Astrocyte (in vitro differentiated cells and primary cell): ENCODE data around the gene SAP30L. TPM values are rescaled to one million over a fixed set of nuclear protein-coding genes. Genes with fewer than 3 reads are reported as not detected.

Experiments
- DNase-seq: peaks from one replicate; pipeline ENCODE4 v3.0.0-alpha.2; 2010; ENCODE audit warnings: low read depth
- FAIRE-seq: peaks from 2 replicates; lab custom pipeline; 2011; peaks lifted over from hg19 to GRCh38; lab: Jason Lieb, UNC
- H2AFZ ChIP-seq: 2 replicates; pipeline ENCODE4 v1.6.0; 2012; ENCODE audit warnings: low read depth, low read length, inconsistent platforms
- H3K27ac ChIP-seq: 2 replicates; pipeline ENCODE4 v1.5.1; 2011; ENCODE audit warnings: low read depth, low read length, inconsistent platforms
- H3K27me3 ChIP-seq: 2 replicates; pipeline ENCODE4 v1.6.0; 2011; ENCODE audit warnings: low read length, inconsistent platforms; ENCODE audit not compliant: insufficient read depth
- H3K36me3 ChIP-seq: 2 replicates; pipeline ENCODE4 v1.5.1; 2011; ENCODE audit warnings: low read length, inconsistent platforms; ENCODE audit not compliant: insufficient read depth
- H3K4me1 ChIP-seq: 2 replicates; pipeline ENCODE4 v1.5.1; 2011; ENCODE audit warnings: low read length, inconsistent platforms; ENCODE audit not compliant: insufficient read depth
- H3K4me2 ChIP-seq: 2 replicates; pipeline ENCODE4 v1.6.0; 2012; ENCODE audit warnings: low read length, inconsistent platforms
- H3K4me3 ChIP-seq: 2 replicates; pipeline ENCODE4 v1.5.1; 2011; ENCODE audit warnings: low read depth, mild to moderate bottlenecking, low read length, inconsistent platforms; ENCODE audit not compliant: insufficient read depth
- H3K79me2 ChIP-seq: 2 replicates; pipeline ENCODE4 v1.6.0; 2012; ENCODE audit warnings: mild to moderate bottlenecking, low read length, inconsistent platforms; ENCODE audit not compliant: insufficient read depth
- H3K9ac ChIP-seq: 2 replicates; pipeline ENCODE4 v1.6.0; 2012; ENCODE audit warnings: mild to moderate bottlenecking, low read length, inconsistent platforms
- H3K9me3 ChIP-seq: 2 replicates; pipeline ENCODE4 v1.5.1; 2012; ENCODE audit warnings: low read depth, mild to moderate bottlenecking, low read length, inconsistent platforms; ENCODE audit not compliant: insufficient read depth
- H4K20me1 ChIP-seq: 2 replicates; pipeline ENCODE4 v1.6.0; 2012; ENCODE audit warnings: low read length, inconsistent platforms; ENCODE audit not compliant: insufficient read depth
- H3K27ac Mint-ChIP-seq: one replicate; pipeline ENCODE4 v1.8.0; 2021; ENCODE audit warnings: mild to moderate bottlenecking, mixed read lengths; ENCODE audit not compliant: unreplicated experiment
- H3K27me3 Mint-ChIP-seq: one replicate; pipeline ENCODE4 v1.8.0; 2021; ENCODE audit warnings: low read depth, mixed read lengths; ENCODE audit not compliant: unreplicated experiment
- H3K36me3 Mint-ChIP-seq: one replicate; pipeline ENCODE4 v1.8.0; 2021; ENCODE audit warnings: low read depth, mixed read lengths; ENCODE audit not compliant: unreplicated experiment
- H3K4me1 Mint-ChIP-seq: one replicate; pipeline ENCODE4 v1.8.0; 2021; ENCODE audit warnings: low read depth, mixed read lengths; ENCODE audit not compliant: unreplicated experiment
- H3K4me3 Mint-ChIP-seq: one replicate; pipeline ENCODE4 v1.8.0; 2021; ENCODE audit warnings: mild to moderate bottlenecking, moderate library complexity, mixed read lengths; ENCODE audit not compliant: unreplicated experiment
- H3K9me3 Mint-ChIP-seq: one replicate; pipeline ENCODE4 v1.8.0; 2021; ENCODE audit warnings: mild to moderate bottlenecking, mixed read lengths; ENCODE audit not compliant: unreplicated experiment
- CTCF ChIP-seq: IDR thresholded peaks from 2 replicates; pipeline ENCODE4 v1.5.1; 2011; ENCODE audit warnings: low read depth, mild to moderate bottlenecking, inconsistent platforms, low read length, moderate library complexity; ENCODE audit not compliant: insufficient read depth
- EZH2 ChIP-seq: IDR thresholded peaks from 2 replicates; pipeline ENCODE4 v1.6.1; 2012; ENCODE audit warnings: mild to moderate bottlenecking, low read length, inconsistent platforms; ENCODE audit not compliant: insufficient read depth
- total RNA-seq: library from RNA; stranded (reverse); gene quantifications from 2 replicates; pipeline ENCODE4 v1.2.1, GENCODE V29; 2021

SAP30L gene
- total RNA-seq, 1 donor from 2014 or later = 26.3 TPM

- no peak for FAIRE-seq
- H3K4me3 Mint-ChIP-seq = no peak overlapping the region
- no peak overlapping the region for H3K4me3 ChIP-seq
- H3K4me1 ChIP-seq = no peaks in the 10 kb centered on the region
- H3K9ac ChIP-seq = no peak overlapping the region
- no peaks in the 10 kb centered on the region for H3K4me1 Mint-ChIP-seq
- H3K36me3 ChIP-seq = no peaks in the 10 kb centered on the region
- no peak overlapping the region for H3K27ac Mint-ChIP-seq
- H3K4me2 ChIP-seq = no peak overlapping the region
- H3K79me2 ChIP-seq = no peaks in the 10 kb centered on the region
- H3K36me3 Mint-ChIP-seq = peaks cover 2% of the 10 kb centered on the region
- TF ChIP-seq EZH2 = no peak
- no peak for TF ChIP-seq CTCF
- H3K9me3 ChIP-seq = no peaks in the 10 kb centered on the region
- peaks cover 29% of the 10 kb centered on the region for H3K27me3 ChIP-seq
- H4K20me1 ChIP-seq = no peaks in the 10 kb centered on the region
- DNase-seq = no peak
- no peak overlapping the region for H3K27ac ChIP-seq
- no peaks in the 10 kb centered on the region for H3K9me3 Mint-ChIP-seq
- peaks cover 54% of the 10 kb centered on the region for H3K27me3 Mint-ChIP-seq
- H2AFZ ChIP-seq = no peak overlapping the region
Observed at GRCh38 chr5:154466147-154466546, 20.4 kb downstream of the SAP30L start.

GRCh38 chr5:154466671-154467070, 20.9 kb downstream of the SAP30L start:
- Mint-ChIP-seq H3K4me1 (no peaks in the 10 kb centered on the region), H3K27me3 (peaks cover 60% of the 10 kb centered on the region), H3K4me3 (no peak overlapping the region), H3K27ac (no peak overlapping the region), H3K36me3 (peaks cover 2% of the 10 kb centered on the region), H3K9me3 (no peaks in the 10 kb centered on the region)
- Histone ChIP-seq H3K79me2 (no peaks in the 10 kb centered on the region), H3K27me3 (peaks cover 34% of the 10 kb centered on the region), H3K27ac (no peak overlapping the region), H3K36me3 (no peaks in the 10 kb centered on the region), H3K9me3 (no peaks in the 10 kb centered on the region), H4K20me1 (no peaks in the 10 kb centered on the region), H2AFZ (no peak overlapping the region), H3K4me1 (no peaks in the 10 kb centered on the region), H3K4me3 (no peak overlapping the region), H3K4me2 (no peak overlapping the region), H3K9ac (no peak overlapping the region)
- TF ChIP-seq CTCF (no peak), EZH2 (no peak)
- peak; percentile 25 for DNase-seq
- FAIRE-seq = no peak

- Histone ChIP-seq H3K36me3 (no peaks in the 10 kb centered on the region), H3K9ac (no peak overlapping the region), H3K79me2 (no peaks in the 10 kb centered on the region), H2AFZ (no peak overlapping the region), H3K27me3 (peaks cover 46% of the 10 kb centered on the region), H3K4me3 (no peak overlapping the region), H3K9me3 (no peaks in the 10 kb centered on the region), H3K27ac (no peak overlapping the region), H3K4me2 (no peak overlapping the region), H3K4me1 (no peaks in the 10 kb centered on the region), H4K20me1 (no peaks in the 10 kb centered on the region)
- Mint-ChIP-seq H3K36me3 (no peaks in the 10 kb centered on the region), H3K4me1 (peaks cover 2% of the 10 kb centered on the region), H3K4me3 (peak overlapping the region; percentile 35), H3K27me3 (peaks cover 71% of the 10 kb centered on the region), H3K9me3 (no peaks in the 10 kb centered on the region), H3K27ac (no peak overlapping the region)
- FAIRE-seq (no peak), DNase-seq (no peak)
- TF ChIP-seq CTCF = peak; percentile 74
- TF ChIP-seq EZH2 = no peak
Observed at GRCh38 chr5:154467655-154468354, 22.0 kb downstream of the SAP30L start.
